Naive thymus-derived CD4-positive, alpha-beta T cell (primary cell): ENCODE results near the gene FBXO27. TPM values are rescaled to one million over a fixed set of nuclear protein-coding genes. Genes with fewer than 3 reads are reported as not detected.
A peak's percentile ranks its signal among the peaks of the same experiment; 100 is the strongest.

ENCODE experiments used
- ATAC-seq: fragments of 150-1000 bp; cut with Tn5 transposase; 2 replicates; pipeline ENCODE4 v1.10.0; 2021; ENCODE audit warnings: mild to moderate bottlenecking, moderate library complexity
- CTCF ChIA-PET: fragments of 350-600 bp; sonication (Branson Sonifier 250); formaldehyde crosslinking; loops from one replicate; lab custom pipeline; 2021; ENCODE audit warnings: antibody characterized with exemption; lab: Charles Lee
- POLR2A ChIA-PET: fragments of 350-600 bp; sonication (Branson Sonifier 250); formaldehyde crosslinking; loops from one replicate; lab custom pipeline; 2021; ENCODE audit warnings: antibody characterized with exemption, inconsistent platforms; lab: Charles Lee
- DNase-seq, 9 donors: peaks; one replicate each; pipeline versions ENCODE4 v3.0.0 to v3.0.0-alpha.2; 2020 to 2022; ENCODE audit warnings: mixed read lengths in 1 of 9
- H3K27ac ChIP-seq: one replicate; pipeline ENCODE4 v1.7.0; 2013; ENCODE audit warnings: mild to moderate bottlenecking, low read depth, low read length, moderate library complexity
- H3K27me3 ChIP-seq, 2 donors: one replicate each; pipeline ENCODE4 v1.7.0; 2013; ENCODE audit warnings: low read length in 2 of 2, mild to moderate bottlenecking in 2 of 2, moderate library complexity in 2 of 2; ENCODE audit not compliant: control insufficient read depth in 2 of 2, insufficient read depth in 2 of 2
- H3K36me3 ChIP-seq, 3 experiments: 1 replicate in 2 of 3; 2 replicates in 1 of 3; pipeline ENCODE4 v1.7.0; 2013; ENCODE audit warnings: low read length in 3 of 3, mild to moderate bottlenecking in 3 of 3, moderate library complexity in 1 of 3; ENCODE audit not compliant: insufficient read depth in 3 of 3, control insufficient read depth in 2 of 3
- H3K4me1 ChIP-seq, 2 donors: one replicate each; pipeline ENCODE4 v1.7.0; 2013; ENCODE audit warnings: low read length in 2 of 2, mild to moderate bottlenecking in 2 of 2, moderate library complexity in 1 of 2; ENCODE audit not compliant: control insufficient read depth in 2 of 2, insufficient read depth in 2 of 2
- H3K4me3 ChIP-seq: 2 replicates; pipeline ENCODE4 v1.7.0; 2013; ENCODE audit warnings: mild to moderate bottlenecking, low read length
- H3K9me3 ChIP-seq, 3 experiments: 1 replicate in 2 of 3; 2 replicates in 1 of 3; pipeline ENCODE4 v1.7.0; 2013; ENCODE audit warnings: low read length in 3 of 3; ENCODE audit not compliant: control insufficient read depth in 2 of 3
- H3K27ac Mint-ChIP-seq, 9 donors: one replicate each; pipeline ENCODE4 v1.8.0; 2020 to 2022; ENCODE audit warnings: mixed read lengths in 9 of 9, mild to moderate bottlenecking in 8 of 9, moderate library complexity in 5 of 9, inconsistent platforms in 2 of 9
- H3K27me3 Mint-ChIP-seq, 5 donors: one replicate each; pipeline ENCODE4 v1.8.0; 2021 to 2022; ENCODE audit warnings: mixed read lengths in 5 of 5, mild to moderate bottlenecking in 1 of 5
- H3K36me3 Mint-ChIP-seq, 5 donors: one replicate each; pipeline ENCODE4 v1.8.0; 2020 to 2022; ENCODE audit warnings: mixed read lengths in 5 of 5, mild to moderate bottlenecking in 3 of 5, inconsistent platforms in 1 of 5
- H3K4me1 Mint-ChIP-seq, 7 donors: one replicate each; pipeline ENCODE4 v1.8.0; 2020 to 2022; ENCODE audit warnings: mixed read lengths in 7 of 7, mild to moderate bottlenecking in 3 of 7, inconsistent platforms in 1 of 7
- H3K4me3 Mint-ChIP-seq, 10 donors: one replicate each; pipeline ENCODE4 v1.8.0; 2020 to 2022; ENCODE audit warnings: mild to moderate bottlenecking in 10 of 10, mixed read lengths in 10 of 10, moderate library complexity in 6 of 10, inconsistent platforms in 2 of 10
- H3K9me3 Mint-ChIP-seq, 11 donors: one replicate each; pipeline ENCODE4 v1.8.0; 2020 to 2022; ENCODE audit warnings: mixed read lengths in 11 of 11, mild to moderate bottlenecking in 4 of 11, inconsistent platforms in 1 of 11, moderate library complexity in 1 of 11
- intact Hi-C, 2 donors: fragments of 100-400 bp; cut with micrococcal nuclease; formaldehyde crosslinking; loops; one replicate each; pipeline ENCODE4 v1.15.1; 2023
- polyA plus RNA-seq, 2 donors: library from polyadenylated mRNA; unstranded; fragments of 300-500 nt; fragmentation: Illumina TruSeq; gene quantifications; one replicate each; pipeline ENCODE4 v1.2.3, GENCODE V29; 2021
- total RNA-seq, 6 experiments: library from RNA in 5 of 6; stranded (reverse) in 5 of 6; gene quantifications; 1 replicate in 5 of 6; 2 replicates in 1 of 6; pipeline ENCODE4 v1.2.3 and lab custom pipeline; 2021 to 2026

FBXO27 gene
- total RNA-seq (under 1 TPM in 3 of 5 experiments, not detected in 2; 0.35 to 0.48 (median 0.39) TPM), polyA plus RNA-seq (not detected), total RNA-seq (lab: John Stamatoyannopoulos, UW) (not detected)

GRCh38 chr19:39032063-39032918 is at the start of gene FBXO27:
FBXO27 (minus strand) TSS chr19:39032549; CDS start chr19:39032227, 322 bp downstream.
- intact Hi-C loops: no loop called here

GRCh38 chr19:39080431-39080830 is 48.1 kb upstream of the FBXO27 start:
- Mint-ChIP-seq H3K4me1 (peaks cover 9 to 24% (median 18%) of the 10 kb centered on the region in 7 donors), H3K27me3 (peaks cover 24 to 49% (median 37%) of the 10 kb centered on the region in 5 donors), H3K36me3 (no peaks in the 10 kb centered on the region), H3K27ac (no peak overlapping the region), H3K4me3 (no peak overlapping the region), H3K9me3 (peaks cover 0 to 2% (median 0%) of the 10 kb centered on the region in 11 donors)
- DNase-seq (no peak), ATAC-seq (no peak)
- Histone ChIP-seq H3K4me1 (peaks cover 8 to 11% of the 10 kb centered on the region in 2 donors), H3K27me3 (peaks cover 12 to 13% of the 10 kb centered on the region in 2 donors), H3K27ac (no peak overlapping the region), H3K4me3 (no peak overlapping the region), H3K36me3 (no peaks in the 10 kb centered on the region), H3K9me3 (no peaks in the 10 kb centered on the region)
- POLR2A ChIA-PET: interaction anchor here (0.8 kb wide), 1 partner anchor 18 kb away, joined by 3 read pairs; no protein-coding TSS in a partner anchor
- intact Hi-C loops: no loop called here
- CTCF ChIA-PET: no interaction called here

More at GRCh38 chr19:39032063-39032918, at the start of gene FBXO27:
- ChIA-PET POLR2A (no interaction called here), CTCF (no interaction called here)
- peaks cover 0 to 1% of the 10 kb centered on the region in 2 donors for H3K27me3 ChIP-seq
- peaks cover 0 to 49% (median 4%) of the 10 kb centered on the region in 5 donors for H3K27me3 Mint-ChIP-seq
- DNase-seq (no peak), ATAC-seq (no peak)
- H3K27ac ChIP-seq: no peak within 1 kb of the TSS
- peak within 1 kb of the TSS in 1 of 9 donors; percentile 59 for H3K27ac Mint-ChIP-seq
- H3K9me3 ChIP-seq: no peaks in the 10 kb centered on the region
- peaks cover 0 to 4% (median 0%) of the 10 kb centered on the region in 11 donors for H3K9me3 Mint-ChIP-seq
- peaks cover 0 to 3% (median 0%) of the 10 kb centered on the region in 5 donors for H3K36me3 Mint-ChIP-seq
- peaks cover 0 to 10% (median 6%) of the 10 kb centered on the region in 7 donors for H3K4me1 Mint-ChIP-seq
- H3K36me3 ChIP-seq: no peaks in the 10 kb centered on the region
- H3K4me3 ChIP-seq: peak within 1 kb of the TSS; percentile 51
- peaks cover 7 to 11% of the 10 kb centered on the region in 2 donors for H3K4me1 ChIP-seq
- H3K4me3 Mint-ChIP-seq: peak within 1 kb of the TSS; percentile 39 to 88 (median 66)

GRCh38 chr19:39078436-39079200 is 46.3 kb upstream of the FBXO27 start:
- H3K4me3 Mint-ChIP-seq: no peak overlapping the region
- CTCF ChIA-PET: interaction anchor here (0.7 kb wide), 1 partner anchor 27 kb away, joined by 4 read pairs; no protein-coding TSS in a partner anchor

GRCh38 chr19:39077323-39077722 is 45.0 kb upstream of the FBXO27 start:
- Histone ChIP-seq H3K27ac (no peak overlapping the region), H3K9me3 (no peaks in the 10 kb centered on the region), H3K27me3 (peaks cover 1 to 2% of the 10 kb centered on the region in 2 donors), H3K36me3 (no peaks in the 10 kb centered on the region), H3K4me3 (no peak overlapping the region), H3K4me1 (peaks cover 19 to 21% of the 10 kb centered on the region in 2 donors)
- intact Hi-C loops: no loop called here
- peaks cover 6 to 21% (median 12%) of the 10 kb centered on the region in 5 donors for H3K27me3 Mint-ChIP-seq
- peak overlapping the region in 1 of 9 donors; percentile 28 for H3K27ac Mint-ChIP-seq
- peaks cover 14 to 31% (median 18%) of the 10 kb centered on the region in 7 donors for H3K4me1 Mint-ChIP-seq
- ChIA-PET POLR2A (interaction anchor here (0.7 kb wide), 1 partner anchor 283 kb away, joined by 3 read pairs; no protein-coding TSS in a partner anchor), CTCF (no interaction called here)
- no peak for DNase-seq
- no peaks in the 10 kb centered on the region for H3K36me3 Mint-ChIP-seq
- no peak for ATAC-seq
- no peak overlapping the region for H3K4me3 Mint-ChIP-seq
- peaks cover 0 to 1% (median 0%) of the 10 kb centered on the region in 11 donors for H3K9me3 Mint-ChIP-seq

More at GRCh38 chr19:39078436-39079200, 46.3 kb upstream of the FBXO27 start:
- no peak for ATAC-seq
- DNase-seq: no peak
- H3K36me3 Mint-ChIP-seq: no peaks in the 10 kb centered on the region
- H3K27me3 Mint-ChIP-seq: peaks cover 17 to 33% (median 25%) of the 10 kb centered on the region in 5 donors
- H3K4me1 ChIP-seq: peaks cover 15 to 17% of the 10 kb centered on the region in 2 donors
- H3K27me3 ChIP-seq: peaks cover 12 to 13% of the 10 kb centered on the region in 2 donors
- no peak overlapping the region for H3K27ac ChIP-seq
- intact Hi-C loops: no loop called here
- peaks cover 12 to 30% (median 20%) of the 10 kb centered on the region in 7 donors for H3K4me1 Mint-ChIP-seq
- peaks cover 0 to 1% (median 0%) of the 10 kb centered on the region in 11 donors for H3K9me3 Mint-ChIP-seq
- H3K27ac Mint-ChIP-seq: no peak overlapping the region
- POLR2A ChIA-PET: no interaction called here
- H3K9me3 ChIP-seq: no peaks in the 10 kb centered on the region
- H3K36me3 ChIP-seq: no peaks in the 10 kb centered on the region
- no peak overlapping the region for H3K4me3 ChIP-seq

GRCh38 chr19:39074942-39075341 is 42.6 kb upstream of the FBXO27 start:
- intact Hi-C loops: loop anchor here in 1 of 2 donors (5.0 kb wide), 1 partner anchor 267 kb away; the partner anchor contains the start of gene SAMD4B
- POLR2A ChIA-PET: no interaction called here
- no peaks in the 10 kb centered on the region for H3K36me3 Mint-ChIP-seq
- peak overlapping the region in 3 of 9 donors; percentile 54 to 97 (median 96) for H3K27ac Mint-ChIP-seq
- Histone ChIP-seq H3K4me3 (no peak overlapping the region), H3K4me1 (peaks cover 19 to 21% of the 10 kb centered on the region in 2 donors), H3K27ac (no peak overlapping the region), H3K9me3 (no peaks in the 10 kb centered on the region), H3K36me3 (no peaks in the 10 kb centered on the region), H3K27me3 (no peaks in the 10 kb centered on the region)
- peaks cover 0 to 4% (median 0%) of the 10 kb centered on the region in 11 donors for H3K9me3 Mint-ChIP-seq
- ATAC-seq (no peak), DNase-seq (no peak)
- H3K4me3 Mint-ChIP-seq: no peak overlapping the region
- peaks cover 0 to 7% (median 0%) of the 10 kb centered on the region in 5 donors for H3K27me3 Mint-ChIP-seq
- H3K4me1 Mint-ChIP-seq: peaks cover 14 to 28% (median 15%) of the 10 kb centered on the region in 7 donors
- CTCF ChIA-PET: interaction anchor here (0.6 kb wide), 1 partner anchor 18 kb away, joined by 3 read pairs; no protein-coding TSS in a partner anchor
